ENCODE measurements around the gene HS6ST2.
A peak's percentile ranks its signal among the peaks of the same experiment; 100 is the strongest.

Gene HS6ST2

GRCh38 chrX:132751063-132751690 is 207.3 kb downstream of the HS6ST2 start:
- Histone ChIP-seq H3K79me2 (ENCODE audit: insufficient read depth, low read length) (no peaks in the 10 kb centered on the region), H3K27me3 (ENCODE audit: insufficient read depth, low read length, poor library complexity) (no peaks in the 10 kb centered on the region), H3K4me1 (ENCODE audit: insufficient read depth, low read length) (peaks cover 38% of the 10 kb centered on the region), H3K4me2 (ENCODE audit: insufficient read depth, low read length) (peak overlapping the region; percentile 60), H3K36me3 (ENCODE audit: insufficient read depth, low read length) (no peaks in the 10 kb centered on the region), H3K9ac (ENCODE audit: low read depth, low read length) (peak overlapping the region; percentile 48), H3K27ac (ENCODE audit: low read length) (peak overlapping the region; percentile 91), H3K4me3 (ENCODE audit: low read depth in 1 of 2, low read length in 2 of 2) (peak overlapping the region in 1 of 2 experiments; percentile 41; a peak in 1 of 4 replicates), H4K20me1 (ENCODE audit: insufficient read depth, low read length) (no peaks in the 10 kb centered on the region), H2AFZ (ENCODE audit: low read depth, low read length) (0 out of 2 replicates have a peak overlapping the region, but pooled peaks have one; percentile 10), H3K9me3 (ENCODE audit: insufficient read depth, low read length, severe bottlenecking) (no peaks in the 10 kb centered on the region)
- DNase-seq (peak; percentile 79), ATAC-seq (ENCODE audit: insufficient read depth, low read depth) (peak; percentile 91)
- TF ChIP-seq EZH2 (IDR thresholded peaks at IDR 0.05; ENCODE audit: borderline replicate concordance, low read depth, low read length, severe bottlenecking) = no peak
- no peak for TF ChIP-seq CTCF (IDR thresholded peaks at IDR 0.05; ENCODE audit: borderline replicate concordance, extremely low read depth, low read length, poor library complexity, severe bottlenecking)

GRCh38 chrX:132750331-132751062 is 207.9 kb downstream of the HS6ST2 start:
- H2AFZ ChIP-seq (ENCODE audit: low read depth, low read length) = 0 out of 2 replicates have a peak overlapping the region, but pooled peaks have one; percentile 10
- H3K9ac ChIP-seq (ENCODE audit: low read depth, low read length) = peak overlapping the region; percentile 44
- H3K27me3 ChIP-seq (ENCODE audit: insufficient read depth, low read length, poor library complexity) = no peaks in the 10 kb centered on the region
- H3K4me1 ChIP-seq (ENCODE audit: insufficient read depth, low read length) = peaks cover 38% of the 10 kb centered on the region
- no peaks in the 10 kb centered on the region for H3K9me3 ChIP-seq (ENCODE audit: insufficient read depth, low read length, severe bottlenecking)
- no peaks in the 10 kb centered on the region for H4K20me1 ChIP-seq (ENCODE audit: insufficient read depth, low read length)
- DNase-seq (peak; percentile 34), ATAC-seq (ENCODE audit: insufficient read depth, low read depth) (peak; percentile 71)
- peak overlapping the region in 1 of 2 experiments; percentile 3; a peak in 1 of 4 replicates for H3K4me3 ChIP-seq (ENCODE audit: low read depth in 1 of 2, low read length in 2 of 2)
- no peaks in the 10 kb centered on the region for H3K79me2 ChIP-seq (ENCODE audit: insufficient read depth, low read length)
- H3K36me3 ChIP-seq (ENCODE audit: insufficient read depth, low read length) = no peaks in the 10 kb centered on the region
- TF ChIP-seq CTCF (IDR thresholded peaks at IDR 0.05; ENCODE audit: borderline replicate concordance, extremely low read depth, low read length, poor library complexity, severe bottlenecking) = no peak
- no peak for TF ChIP-seq EZH2 (IDR thresholded peaks at IDR 0.05; ENCODE audit: borderline replicate concordance, low read depth, low read length, severe bottlenecking)
- peak overlapping the region; percentile 37 for H3K4me2 ChIP-seq (ENCODE audit: insufficient read depth, low read length)
- peak overlapping the region; percentile 82 for H3K27ac ChIP-seq (ENCODE audit: low read length)

- ATAC-seq (ENCODE audit: insufficient read depth, low read depth) = no peak
Measured at GRCh38 chrX:132749406-132749805, 209.0 kb downstream of the HS6ST2 start.

More at GRCh38 chrX:132749406-132749805, 209.0 kb downstream of the HS6ST2 start:
- H3K9ac ChIP-seq (ENCODE audit: low read depth, low read length) = no peak overlapping the region
- no peaks in the 10 kb centered on the region for H4K20me1 ChIP-seq (ENCODE audit: insufficient read depth, low read length)
- no peaks in the 10 kb centered on the region for H3K36me3 ChIP-seq (ENCODE audit: insufficient read depth, low read length)
- H3K79me2 ChIP-seq (ENCODE audit: insufficient read depth, low read length) = no peaks in the 10 kb centered on the region
- no peaks in the 10 kb centered on the region for H3K27me3 ChIP-seq (ENCODE audit: insufficient read depth, low read length, poor library complexity)
- TF ChIP-seq CTCF (IDR thresholded peaks at IDR 0.05; ENCODE audit: borderline replicate concordance, extremely low read depth, low read length, poor library complexity, severe bottlenecking) = no peak
- TF ChIP-seq EZH2 (IDR thresholded peaks at IDR 0.05; ENCODE audit: borderline replicate concordance, low read depth, low read length, severe bottlenecking) = no peak
- no peak for DNase-seq
- H2AFZ ChIP-seq (ENCODE audit: low read depth, low read length) = no peak overlapping the region
- H3K4me2 ChIP-seq (ENCODE audit: insufficient read depth, low read length) = no peak overlapping the region
- peaks cover 42% of the 10 kb centered on the region for H3K4me1 ChIP-seq (ENCODE audit: insufficient read depth, low read length)
- peak overlapping the region; percentile 82 for H3K27ac ChIP-seq (ENCODE audit: low read length)
- H3K9me3 ChIP-seq (ENCODE audit: insufficient read depth, low read length, severe bottlenecking) = no peaks in the 10 kb centered on the region
- no peak overlapping the region for H3K4me3 ChIP-seq (ENCODE audit: low read depth in 1 of 2, low read length in 2 of 2)
